ENCODE measurements around the gene PHB1.
A peak's percentile ranks its signal among the peaks of the same experiment; 100 is the strongest.
"Not testable (repeated sequence)": the region's sequence is repeated elsewhere in the genome, so short reads cannot be mapped to it uniquely, and the experiment has no call there.

The PHB1 gene

DNA sequence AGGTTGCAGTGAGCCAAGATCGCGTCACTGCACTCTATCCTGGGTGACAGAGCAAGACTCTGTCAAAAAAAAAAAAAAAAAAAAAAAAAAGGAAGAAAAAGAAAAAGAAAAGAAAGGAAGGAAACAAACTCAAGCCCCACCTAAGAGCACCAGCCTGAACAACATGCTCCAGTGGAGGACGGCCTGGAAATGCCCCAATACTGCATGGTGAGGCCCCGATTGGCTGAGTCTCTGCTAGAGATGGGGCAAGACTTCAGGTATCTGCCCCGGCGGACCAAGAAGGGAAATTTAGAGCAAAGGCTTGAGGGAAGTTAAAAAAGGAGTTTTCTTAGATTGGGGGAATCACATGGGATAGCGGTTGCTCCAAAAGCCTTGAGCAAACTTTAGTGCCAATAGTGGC, 42.3 kb downstream of the PHB1 start:
- no peak for DNase-seq

DNA sequence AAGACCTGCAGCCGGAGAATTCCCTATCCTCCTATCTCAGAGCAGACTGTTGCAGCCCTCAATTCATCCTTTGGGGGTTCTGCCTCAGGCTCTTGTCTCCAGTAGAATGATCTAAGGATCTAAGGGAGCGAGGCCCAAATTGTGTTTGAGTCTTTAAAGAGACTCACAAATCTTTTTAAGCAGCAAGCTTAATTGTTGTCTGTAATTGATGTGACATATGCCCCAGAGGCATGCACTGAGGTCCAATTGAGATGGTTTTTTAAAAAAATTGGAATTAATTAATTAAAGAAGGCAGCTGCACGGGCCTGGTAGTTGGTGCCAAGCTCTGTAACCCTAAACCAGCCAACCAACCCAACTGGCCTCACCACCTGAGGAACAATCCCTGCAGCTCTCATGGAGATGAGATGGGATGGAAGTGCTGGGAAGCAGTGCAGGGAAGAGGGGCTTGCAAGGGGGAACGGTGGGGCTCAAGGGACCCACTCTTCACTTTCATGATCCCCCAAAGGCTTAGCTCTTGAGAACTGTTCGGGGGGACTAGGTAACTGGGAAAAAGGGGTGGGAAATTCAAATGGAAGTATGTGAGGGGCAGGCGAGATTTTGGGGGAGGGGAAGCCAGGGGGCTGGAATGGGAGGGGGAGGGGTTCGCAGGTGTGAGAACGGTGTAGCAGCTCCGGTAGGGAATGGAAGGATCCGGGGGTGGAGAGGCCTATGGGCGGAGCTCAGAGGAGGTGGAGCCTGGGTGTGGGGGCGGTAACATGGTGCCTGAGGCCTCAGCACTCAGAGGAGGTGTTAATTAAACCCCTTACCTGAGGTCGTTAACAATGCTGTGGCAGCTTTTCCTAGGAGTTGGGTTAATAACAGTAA, 43.5 kb downstream of the PHB1 start:
- DNase-seq, result no peak

DNA sequence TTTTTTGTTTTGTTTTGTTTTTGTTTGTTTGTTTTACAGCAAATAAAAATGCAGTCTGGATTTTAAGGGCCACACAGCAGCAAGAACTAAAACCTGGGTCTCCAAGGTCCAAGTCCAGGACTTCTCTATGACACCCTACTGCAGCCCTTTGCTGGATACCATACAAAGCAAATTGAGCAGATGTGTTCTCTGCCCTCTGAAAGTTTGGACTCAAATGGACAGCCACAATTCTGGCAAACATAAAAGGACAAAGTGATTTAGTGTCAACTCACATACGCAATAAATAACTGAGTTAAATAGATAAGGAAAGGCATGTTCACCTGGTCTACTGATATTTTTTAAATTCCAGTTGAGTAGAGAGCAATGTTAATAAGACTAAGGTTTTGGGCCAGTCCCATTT, 44.9 kb downstream of the PHB1 start:
- DNase-seq, result no peak

DNA sequence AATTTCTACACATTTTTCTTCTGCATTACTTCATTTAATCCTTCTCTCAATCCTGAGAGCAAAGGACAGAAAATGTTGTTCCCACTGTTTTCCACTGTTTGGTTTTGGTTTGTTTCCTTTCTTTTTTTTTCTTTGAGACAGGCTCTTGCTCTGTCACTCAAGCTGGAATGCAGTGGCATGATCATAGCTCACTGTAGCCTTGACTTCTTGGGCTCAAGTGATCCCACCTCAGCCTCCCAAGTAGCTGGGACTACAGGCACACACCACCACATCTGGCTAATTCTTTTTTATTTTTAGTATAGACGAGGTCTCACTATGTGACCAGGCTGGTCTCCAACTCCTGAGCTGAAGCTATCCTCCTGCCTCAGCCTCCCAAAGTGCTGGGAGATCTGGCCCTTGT, 45.6 kb downstream of the PHB1 start:
- no peak for DNase-seq

DNA sequence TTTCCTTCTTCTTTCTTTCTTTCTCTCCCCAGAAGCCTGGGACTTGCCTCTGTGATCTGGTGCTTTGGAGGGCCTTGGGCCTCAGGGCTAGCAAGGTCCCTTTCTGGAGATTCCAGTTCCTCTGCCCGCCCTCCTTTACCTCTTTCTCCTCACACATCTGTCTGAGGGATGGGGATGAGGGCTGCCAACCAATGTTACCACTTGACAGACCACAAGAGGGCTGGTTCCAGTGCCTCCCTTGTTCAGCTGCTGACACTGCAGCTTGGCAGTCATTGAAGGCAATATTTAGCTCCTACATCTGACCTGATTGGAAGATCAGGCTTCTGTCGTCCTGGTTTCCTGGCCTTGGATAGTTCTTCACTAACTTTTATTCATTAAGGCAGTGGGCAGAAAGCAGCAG, 49.0 kb downstream of the PHB1 start:
- no peak for DNase-seq

DNA sequence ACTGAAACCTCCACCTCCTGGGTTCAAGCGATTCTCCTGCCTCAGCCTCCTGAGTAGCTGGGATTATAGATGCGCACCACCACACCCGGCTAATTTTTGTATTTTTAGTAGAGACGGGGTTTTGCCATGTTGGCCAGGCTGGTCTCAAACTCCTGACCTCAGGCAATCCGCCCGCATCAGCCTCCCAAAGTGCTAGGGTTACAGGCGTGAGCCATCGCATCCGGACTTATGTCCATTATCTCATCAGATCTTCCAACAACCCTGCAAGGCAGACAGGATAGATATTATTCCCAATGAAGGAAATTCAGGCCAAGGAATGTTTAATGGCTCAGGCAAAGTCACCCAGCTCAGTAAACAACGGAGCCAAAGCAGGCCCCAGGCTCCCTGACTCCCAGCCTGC, 49.6 kb downstream of the PHB1 start:
- not testable (repeated sequence) for DNase-seq

DNA sequence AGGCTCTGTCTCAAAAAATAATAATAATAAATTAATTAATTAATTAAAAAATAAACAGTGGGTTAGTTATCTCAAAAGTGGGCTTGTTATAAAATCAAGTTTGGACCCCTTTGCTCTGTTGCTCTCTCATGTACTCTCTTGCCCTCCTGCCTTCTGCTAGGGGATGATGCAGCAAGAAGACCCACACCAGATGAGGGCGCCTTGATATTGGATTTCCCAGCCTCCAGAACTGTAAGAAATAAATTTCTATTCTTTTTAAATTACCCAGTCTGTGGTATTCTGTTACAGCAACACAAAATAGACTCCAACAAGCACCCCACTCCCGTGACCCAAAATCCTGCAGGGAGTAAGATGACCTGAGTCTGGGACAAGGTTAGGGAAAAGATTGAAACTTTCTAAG, 50.6 kb downstream of the PHB1 start:
- no peak for DNase-seq

DNA sequence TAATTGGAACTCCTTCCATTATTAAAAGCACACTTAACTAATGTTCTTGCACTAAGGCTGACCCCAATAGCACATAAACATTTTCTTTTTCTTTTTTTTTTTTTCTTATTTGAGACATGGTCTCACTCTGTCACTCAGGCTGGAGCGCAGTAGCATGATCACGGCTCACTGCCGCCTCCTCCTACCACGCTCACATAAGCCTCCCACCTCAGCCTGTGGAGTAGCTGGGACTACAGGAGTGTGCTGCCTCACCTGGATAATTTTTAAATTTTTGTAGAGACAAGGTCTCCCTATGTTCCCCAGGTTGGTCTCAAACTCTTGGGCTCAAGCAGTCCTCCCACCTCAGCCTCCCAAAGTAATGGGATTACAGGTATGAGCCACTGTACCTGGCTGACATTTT, 51.4 kb downstream of the PHB1 start:
- DNase-seq, result no peak

DNA sequence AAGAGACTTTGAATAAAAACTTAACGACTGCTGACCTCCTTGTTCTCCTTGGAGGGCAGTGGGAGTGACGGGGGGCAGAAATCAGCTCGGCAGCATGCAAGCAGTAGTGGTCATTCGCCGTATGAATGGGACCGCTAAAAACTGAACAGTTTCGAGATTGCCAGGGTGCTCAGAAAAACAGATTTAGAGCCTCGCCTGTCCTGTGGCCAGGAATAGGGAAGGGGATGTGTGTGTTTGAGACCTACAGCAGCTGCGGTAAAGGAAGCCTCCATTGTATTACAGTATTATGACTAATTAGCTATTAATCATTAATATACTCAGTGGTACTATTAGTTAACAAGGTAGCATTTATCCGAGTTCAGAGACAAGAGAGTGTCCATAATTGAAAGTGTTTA, 52.0 kb downstream of the PHB1 start:
- no peak for DNase-seq

DNA sequence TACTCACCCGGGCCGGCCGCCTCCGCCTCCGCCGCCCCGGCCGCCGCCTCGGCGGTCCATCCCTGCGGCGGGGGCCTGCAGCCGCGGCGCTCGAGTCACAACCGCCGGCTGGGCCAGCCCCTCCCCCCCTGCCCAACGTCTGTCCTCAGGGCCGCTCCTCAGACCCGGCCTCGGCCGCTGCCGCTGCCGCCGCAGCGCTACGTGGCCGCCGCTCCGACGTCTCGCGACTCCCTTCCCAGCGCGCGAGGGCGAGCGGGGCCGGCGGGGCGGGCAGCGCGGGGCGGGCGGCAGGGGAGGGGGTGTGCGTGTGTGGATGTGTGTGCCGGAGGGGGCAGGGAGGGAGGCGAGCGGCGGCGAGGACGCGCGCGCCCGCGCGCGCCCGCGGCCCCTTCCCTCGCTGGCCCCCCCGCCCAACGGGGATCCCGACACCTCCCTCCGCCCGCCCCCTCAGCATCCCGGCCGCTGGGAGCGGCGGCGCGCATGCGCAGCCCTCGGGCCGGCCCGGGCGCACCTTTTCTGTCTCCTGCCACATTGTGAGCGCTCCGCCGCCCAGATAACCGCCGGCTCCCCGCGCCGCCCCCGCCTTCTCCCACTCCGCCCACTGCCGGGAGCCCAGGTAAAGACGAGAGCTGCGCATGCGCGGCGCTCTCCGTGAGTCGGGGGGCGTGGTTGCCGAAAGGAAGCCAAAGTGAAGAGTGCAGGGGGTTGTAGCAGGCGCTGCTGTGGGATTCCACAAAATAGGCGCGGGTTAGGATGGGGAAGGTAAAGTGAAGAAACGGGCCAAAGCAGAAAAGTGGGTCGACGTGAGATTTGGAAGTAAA, 52.6 kb downstream of the PHB1 start, which contains the start of gene ZNF652:
Gene ZNF652 (minus strand): TSS at position 349 of the 821 bp plus-strand sequence. CDS start 44,525 bp downstream, outside the sequence.
- DNase-seq, result peak; percentile 95

DNA sequence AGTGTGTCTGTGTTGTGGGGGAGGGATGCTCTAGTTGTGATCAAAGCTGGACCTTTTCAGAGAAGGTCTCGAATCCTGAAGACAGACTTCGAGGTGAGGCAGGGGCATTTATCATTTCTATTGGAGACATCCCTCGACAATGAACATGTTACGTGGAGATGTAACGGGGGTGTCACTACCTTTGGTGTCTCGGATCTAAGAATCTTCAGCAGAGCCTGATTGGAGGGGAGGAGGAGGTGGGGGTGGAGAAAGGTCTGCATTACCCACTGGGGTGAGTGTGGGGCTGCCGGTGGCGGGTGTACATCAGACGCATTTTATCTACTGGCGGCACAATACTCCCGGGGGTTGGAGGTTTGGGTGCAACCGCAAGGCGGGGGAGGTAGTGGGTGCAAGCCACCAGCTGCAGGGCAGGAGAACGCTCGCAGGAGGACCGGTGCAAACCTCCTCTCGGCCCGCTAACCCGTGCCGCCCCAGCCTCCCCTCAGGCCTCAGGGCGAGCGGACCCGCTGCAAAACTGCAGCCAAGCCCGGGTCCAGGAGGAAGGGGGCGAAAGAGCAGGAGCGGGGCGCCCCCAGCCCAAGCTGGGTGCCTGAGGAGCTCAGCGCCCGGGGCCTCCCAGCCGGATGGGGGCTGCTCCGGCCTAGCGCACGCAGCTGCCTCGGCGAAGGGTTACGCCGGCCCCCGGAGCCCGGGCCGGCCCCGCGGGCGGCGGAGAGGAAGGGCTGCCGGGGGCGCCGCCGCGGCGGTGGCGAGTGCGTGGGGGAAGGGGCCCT, 53.4 kb downstream of the PHB1 start:
- DNase-seq, result peak; percentile 46

DNA sequence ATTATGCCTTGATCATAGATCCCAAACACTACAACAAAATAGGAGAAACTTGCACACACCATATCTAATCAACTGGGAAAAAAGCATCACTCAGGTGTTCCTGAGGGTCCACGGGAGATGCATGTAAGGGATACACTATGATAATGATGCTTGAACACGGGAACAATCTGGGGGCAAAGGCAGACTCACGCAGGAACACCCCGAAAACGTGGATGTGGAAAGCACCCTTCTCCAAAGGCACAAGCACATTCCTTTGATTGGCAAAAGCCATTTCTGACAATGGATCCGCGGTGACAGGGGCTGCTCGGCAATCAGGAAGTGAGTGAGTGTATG, 53.9 kb downstream of the PHB1 start:
- no peak for DNase-seq

DNA sequence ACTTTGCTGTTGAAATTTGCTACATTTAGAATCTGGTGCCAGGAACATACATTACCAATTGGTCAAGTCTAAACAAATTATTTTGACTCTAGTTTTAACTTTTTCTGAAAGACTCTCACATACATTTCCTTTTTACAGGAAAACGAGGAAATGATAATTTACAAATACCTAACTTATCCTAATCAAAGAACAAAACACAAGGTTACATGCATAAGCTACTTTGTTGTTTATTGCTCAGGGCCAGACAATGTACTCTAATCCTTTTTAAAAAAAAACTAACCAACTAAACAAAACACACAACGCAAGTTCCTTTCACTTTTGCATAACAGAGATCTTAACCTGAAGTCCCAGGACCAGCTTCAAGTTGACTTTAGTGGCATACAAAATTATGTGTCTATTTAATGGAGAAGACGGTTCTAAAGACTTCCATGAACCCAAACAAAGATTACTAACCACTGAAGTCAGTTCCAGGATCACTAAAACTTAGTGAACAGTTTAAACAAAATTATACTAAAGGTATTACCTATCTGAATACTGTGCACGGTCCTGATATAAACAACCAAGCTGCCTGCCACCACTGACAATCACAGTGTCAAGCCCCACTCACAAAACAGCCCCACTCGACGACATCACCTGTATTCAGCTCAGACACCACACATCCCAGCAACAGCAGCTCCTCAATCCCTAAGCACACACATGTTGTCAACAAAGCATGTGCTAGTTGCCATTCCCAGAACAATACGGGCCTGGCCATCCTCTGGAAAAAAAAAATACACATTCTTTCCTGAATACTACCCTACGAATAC, 54.5 kb downstream of the PHB1 start:
- DNase-seq, result no peak

DNA sequence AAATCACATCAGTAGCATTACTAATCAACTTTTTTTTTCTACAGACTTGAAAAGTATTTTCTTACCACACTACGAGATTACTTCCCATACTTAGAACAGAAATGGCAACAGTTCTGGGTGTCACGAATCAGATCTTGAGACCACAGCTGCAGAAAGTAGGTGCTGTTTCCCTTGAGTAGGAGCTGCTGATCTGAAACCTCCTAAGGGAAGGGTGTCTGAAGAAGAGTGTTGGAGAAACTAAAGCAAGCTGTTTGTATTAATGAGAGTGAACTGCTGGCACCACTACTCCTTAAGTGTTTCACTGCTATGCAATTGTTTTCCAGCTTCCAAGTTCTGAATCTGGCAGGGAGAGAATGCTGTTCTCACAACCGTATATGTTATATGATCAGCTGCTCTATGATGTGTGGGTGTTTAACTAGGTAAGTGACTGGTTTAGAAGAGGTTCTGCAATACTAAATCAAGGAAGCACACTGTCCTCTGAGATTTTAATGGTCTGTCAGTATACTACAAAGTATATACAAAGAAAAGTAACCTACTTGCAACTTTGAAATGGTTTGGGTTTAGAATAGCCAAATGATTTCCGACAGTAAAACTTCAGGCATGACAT, 55.9 kb downstream of the PHB1 start:
- no peak for DNase-seq

DNA sequence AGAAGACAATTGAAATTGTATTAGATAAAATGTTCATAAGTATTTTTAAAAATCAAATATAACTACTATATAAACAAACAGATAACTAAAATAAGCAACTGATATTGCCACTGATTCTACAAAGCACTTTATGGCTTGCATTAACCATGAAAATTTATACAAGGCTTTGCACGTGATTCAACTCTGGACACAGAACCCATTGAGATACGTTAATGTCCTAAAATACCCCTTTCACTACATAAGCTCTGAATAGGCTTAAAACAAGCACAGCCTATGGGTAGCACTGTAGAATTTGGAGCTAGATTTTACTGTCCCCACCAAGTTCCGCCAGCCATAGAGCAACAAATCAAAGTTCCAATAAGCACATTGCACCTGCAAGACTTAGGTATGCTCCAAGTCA, 57.2 kb downstream of the PHB1 start:
- no peak for DNase-seq

DNA sequence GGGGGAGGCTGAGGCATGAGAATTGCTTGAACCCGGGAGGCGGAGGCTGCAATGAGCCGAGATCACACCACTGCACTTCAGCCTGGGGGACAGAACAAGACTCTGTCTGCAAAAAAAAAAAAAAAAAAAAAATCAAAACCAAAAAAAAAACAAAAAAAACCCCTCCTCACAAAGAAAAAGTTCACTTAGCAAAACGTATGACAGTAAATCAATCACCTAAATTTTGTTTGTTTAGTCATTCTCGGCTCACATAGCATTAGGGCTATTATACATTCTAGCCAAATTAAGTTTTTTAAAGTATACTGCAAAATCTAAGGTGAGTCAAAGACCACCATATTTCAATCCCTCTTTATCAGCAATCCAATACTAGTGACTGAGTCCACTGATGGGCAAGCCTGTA, 58.4 kb downstream of the PHB1 start:
- no peak for DNase-seq
